ENCODE measurements around the gene TRIM63. TPM values are rescaled to one million over a fixed set of nuclear protein-coding genes. Genes with fewer than 3 reads are reported as not detected.
A peak's percentile ranks its signal among the peaks of the same experiment; 100 is the strongest.

TRIM63 gene
- total RNA-seq, 2 donors from 2014 or later, result not detected

DNA sequence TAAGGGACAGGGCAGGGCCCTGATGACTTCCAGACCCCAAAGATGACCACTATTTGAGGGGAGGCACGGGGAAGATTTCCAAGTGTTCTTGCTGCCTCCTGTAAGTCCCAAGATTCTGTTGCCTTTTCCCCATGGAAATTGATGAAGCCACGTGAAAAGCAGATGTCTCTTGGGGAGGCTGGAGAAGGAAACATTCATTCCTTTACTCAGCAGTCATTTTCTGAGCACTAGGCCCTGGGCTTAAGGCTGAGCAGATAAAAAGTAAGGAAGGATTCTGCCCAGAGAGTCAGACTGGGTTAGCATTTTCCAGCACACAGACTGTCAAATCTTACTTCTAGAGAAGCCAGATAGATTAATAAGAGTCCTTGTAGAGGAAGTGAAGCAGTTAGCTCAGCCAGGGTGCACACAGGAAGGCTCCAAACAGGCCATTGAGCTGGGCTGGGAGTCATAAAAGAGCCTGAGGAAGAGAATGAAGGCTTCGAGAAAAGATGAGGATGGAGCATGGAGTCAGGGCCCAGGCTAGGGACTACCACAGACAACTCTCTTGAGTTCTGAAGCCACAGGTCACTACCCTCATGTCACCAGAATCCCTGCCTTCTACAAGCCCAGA lies 35.7 kb downstream of the TRIM63 start:
- Mint-ChIP-seq H3K4me1 (peaks cover 9% of the 10 kb centered on the region), H3K9me3 (no peaks in the 10 kb centered on the region), H3K27ac (no peak overlapping the region), H3K27me3 (ENCODE audit: insufficient read depth) (peaks cover 42% of the 10 kb centered on the region), H3K36me3 (ENCODE audit: low read depth) (no peaks in the 10 kb centered on the region), H3K4me3 (no peak overlapping the region)
- WGBS, 2 experiments (ENCODE audit: insufficient coverage in 1 of 2, insufficient read length in 1 of 2), result 78 to 90% methylated on average over 2 to 3 of the region's 3 CpGs
- Histone ChIP-seq H3K9me3 (ENCODE audit: control insufficient read depth, low read length) (no peaks in the 10 kb centered on the region), H3K36me3 (ENCODE audit: control insufficient read depth, insufficient read depth, low read length) (no peaks in the 10 kb centered on the region), H3K27ac (ENCODE audit: low read depth, low read length) (no peak overlapping the region), H3K27me3 (ENCODE audit: control insufficient read depth, insufficient read depth, low read length, poor library complexity, severe bottlenecking) (peaks cover 27% of the 10 kb centered on the region), H3K4me1 (ENCODE audit: control insufficient read depth, insufficient read depth, low read length) (no peaks in the 10 kb centered on the region), H3K4me3 (ENCODE audit: low read length) (no peak overlapping the region), H3K9ac (ENCODE audit: extremely low read depth, low read length, poor library complexity, severe bottlenecking) (no peak overlapping the region)
- no peak for DNase-seq
- TF ChIP-seq CTCF (conservative IDR thresholded peaks at IDR 0.05), result no peak

DNA sequence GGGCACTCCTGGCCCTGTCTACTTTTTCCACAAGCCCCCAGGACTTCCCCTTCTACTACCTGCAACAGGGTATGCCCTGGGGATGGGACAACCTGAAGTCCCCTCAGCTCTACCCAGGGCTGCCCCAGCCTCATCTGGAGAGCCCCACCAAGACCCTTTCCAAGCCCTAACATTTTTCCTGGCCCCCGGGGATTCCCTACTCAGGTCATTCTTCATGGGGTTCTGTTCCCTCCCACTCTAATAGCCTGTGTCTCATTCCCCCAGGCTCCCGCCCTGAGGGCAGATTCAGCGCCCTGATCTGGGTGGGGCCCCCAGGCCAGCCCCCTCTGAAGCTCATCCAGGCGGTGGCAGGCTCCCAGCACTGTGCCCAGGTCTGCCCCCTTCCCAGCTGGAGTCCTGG lies 36.2 kb downstream of the TRIM63 start:
- no peak for DNase-seq
- Histone ChIP-seq H3K9me3 (ENCODE audit: control insufficient read depth, low read length) (no peaks in the 10 kb centered on the region), H3K9ac (ENCODE audit: extremely low read depth, low read length, poor library complexity, severe bottlenecking) (no peak overlapping the region), H3K27me3 (ENCODE audit: control insufficient read depth, insufficient read depth, low read length, poor library complexity, severe bottlenecking) (peaks cover 22% of the 10 kb centered on the region), H3K36me3 (ENCODE audit: control insufficient read depth, insufficient read depth, low read length) (no peaks in the 10 kb centered on the region), H3K4me3 (ENCODE audit: low read length) (no peak overlapping the region), H3K4me1 (ENCODE audit: control insufficient read depth, insufficient read depth, low read length) (no peaks in the 10 kb centered on the region), H3K27ac (ENCODE audit: low read depth, low read length) (no peak overlapping the region)
- Mint-ChIP-seq H3K4me1 (peaks cover 9% of the 10 kb centered on the region), H3K9me3 (no peaks in the 10 kb centered on the region), H3K27ac (no peak overlapping the region), H3K4me3 (no peak overlapping the region), H3K27me3 (ENCODE audit: insufficient read depth) (peaks cover 37% of the 10 kb centered on the region), H3K36me3 (ENCODE audit: low read depth) (no peaks in the 10 kb centered on the region)
- 88 to 100% methylated on average over 2 to 4 of the region's 4 CpGs for WGBS, 2 experiments (ENCODE audit: insufficient coverage in 1 of 2, insufficient read length in 1 of 2)
- TF ChIP-seq CTCF (conservative IDR thresholded peaks at IDR 0.05), result no peak

DNA sequence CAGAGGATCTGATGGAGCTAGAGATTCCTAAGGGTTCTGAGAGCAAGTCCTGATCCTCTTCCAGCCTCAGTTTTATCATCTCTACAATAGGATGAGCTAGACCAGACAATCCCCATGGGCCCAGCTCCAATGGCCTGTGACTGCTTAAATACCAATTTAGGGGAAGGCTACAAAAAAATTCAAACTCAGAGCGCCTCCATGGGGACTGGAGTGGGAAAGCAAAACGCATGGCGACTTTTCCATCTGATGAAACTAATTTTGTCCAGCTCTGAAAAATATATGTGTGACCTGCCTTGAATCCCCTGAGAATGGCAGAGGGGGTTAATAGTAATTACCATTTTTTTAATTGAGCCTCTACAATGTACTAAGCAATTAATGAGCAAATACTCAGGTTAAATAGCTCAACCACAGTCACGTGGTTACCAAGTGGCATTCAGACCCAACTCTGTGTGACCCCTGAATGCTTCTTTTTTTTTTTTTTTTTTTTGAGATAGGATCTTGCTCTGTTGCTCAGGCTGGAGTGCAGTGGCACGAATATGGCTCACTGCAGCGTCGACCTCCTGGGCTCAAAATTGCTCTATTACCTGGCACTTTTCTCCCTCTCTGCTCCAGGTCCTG lies 37.5 kb downstream of the TRIM63 start:
- TF ChIP-seq CTCF (conservative IDR thresholded peaks at IDR 0.05), result peak; percentile 60
- WGBS, 2 experiments (ENCODE audit: insufficient coverage in 1 of 2, insufficient read length in 1 of 2), result 80 to 84% methylated on average over 7 of the region's 7 CpGs
- Histone ChIP-seq H3K27me3 (ENCODE audit: control insufficient read depth, insufficient read depth, low read length, poor library complexity, severe bottlenecking) (peaks cover 21% of the 10 kb centered on the region), H3K4me1 (ENCODE audit: control insufficient read depth, insufficient read depth, low read length) (no peaks in the 10 kb centered on the region), H3K36me3 (ENCODE audit: control insufficient read depth, insufficient read depth, low read length) (no peaks in the 10 kb centered on the region), H3K9ac (ENCODE audit: extremely low read depth, low read length, poor library complexity, severe bottlenecking) (no peak overlapping the region), H3K4me3 (ENCODE audit: low read length) (no peak overlapping the region), H3K27ac (ENCODE audit: low read depth, low read length) (no peak overlapping the region), H3K9me3 (ENCODE audit: control insufficient read depth, low read length) (no peaks in the 10 kb centered on the region)
- no peak for DNase-seq
- H3K4me3 Mint-ChIP-seq, result no peak overlapping the region
- peaks cover 34% of the 10 kb centered on the region for H3K27me3 Mint-ChIP-seq (ENCODE audit: insufficient read depth)
- no peaks in the 10 kb centered on the region for H3K9me3 Mint-ChIP-seq
- H3K27ac Mint-ChIP-seq, result no peak overlapping the region
- H3K36me3 Mint-ChIP-seq (ENCODE audit: low read depth), result no peaks in the 10 kb centered on the region
- H3K4me1 Mint-ChIP-seq, result peaks cover 7% of the 10 kb centered on the region

Data from endodermal cell (in vitro differentiated cells).